ENCODE data around the gene PCSK5. TPM values are rescaled to one million over a fixed set of nuclear protein-coding genes. Genes with fewer than 3 reads are reported as not detected.

The PCSK5 gene
- total RNA-seq, 4 donors from 2014 or later = 9.6 to 41.8 (median 15.1) TPM

GRCh38 chr9:76394960-76395252, 504.4 kb downstream of the PCSK5 start:
- Histone ChIP-seq H3K9me3 (no peaks in the 10 kb centered on the region), H3K4me3 (replicated peaks in 1 of 3) (peak overlapping the region; percentile 68 to 83 (median 75)), H3K27ac (peak overlapping the region; percentile 89 to 96 (median 92)), H3K27me3 (no peaks in the 10 kb centered on the region), H3K4me1 (peaks cover 3 to 5% of the 10 kb centered on the region in 2 donors), H3K36me3 (no peaks in the 10 kb centered on the region)
- DNase-seq = peak; percentile 45 to 56
- TF ChIP-seq CTCF (IDR thresholded peaks at IDR 0.05) (peak in 1 of 6 experiments; percentile 8), POLR2A (IDR thresholded peaks at IDR 0.05) (no peak)
- intact Hi-C loops (cut with DNase I) = no loop called here
- WGBS, 2 donors = 1 to 2% methylated on average over 11 of the region's 11 CpGs

- WGBS, 2 donors = 84 to 88% methylated on average over 10 of the region's 10 CpGs
- DNase-seq = no peak
Measured at GRCh38 chr9:76395381-76395780, 504.9 kb downstream of the PCSK5 start.

GRCh38 chr9:76396144-76396543, 505.7 kb downstream of the PCSK5 start:
- intact Hi-C loops (cut with DNase I) = no loop called here
- WGBS, 2 donors = 90% methylated on average over 6 of the region's 6 CpGs
- Histone ChIP-seq H3K9me3 (no peaks in the 10 kb centered on the region), H3K27ac (no peak overlapping the region), H3K36me3 (no peaks in the 10 kb centered on the region), H3K27me3 (no peaks in the 10 kb centered on the region), H3K4me3 (replicated peaks in 1 of 3) (no peak overlapping the region), H3K4me1 (peaks cover 3 to 5% of the 10 kb centered on the region in 2 donors)
- DNase-seq = no peak
- TF ChIP-seq POLR2A (IDR thresholded peaks at IDR 0.05) (no peak), CTCF (IDR thresholded peaks at IDR 0.05) (no peak)

More at GRCh38 chr9:76395381-76395780, 504.9 kb downstream of the PCSK5 start:
- Histone ChIP-seq H3K4me1 (peaks cover 3 to 5% of the 10 kb centered on the region in 2 donors), H3K9me3 (no peaks in the 10 kb centered on the region), H3K27ac (peak overlapping the region; percentile 89 to 96 (median 92)), H3K4me3 (replicated peaks in 1 of 3) (no peak overlapping the region), H3K36me3 (no peaks in the 10 kb centered on the region), H3K27me3 (no peaks in the 10 kb centered on the region)
- no peak for TF ChIP-seq POLR2A (IDR thresholded peaks at IDR 0.05)
- no peak for TF ChIP-seq CTCF (IDR thresholded peaks at IDR 0.05)
- intact Hi-C loops (cut with DNase I) = no loop called here

GRCh38 chr9:76396597-76396996, 506.1 kb downstream of the PCSK5 start:
- WGBS, 2 donors = 93 to 99% methylated on average over 12 of the region's 13 CpGs

GRCh38 chr9:76399856-76400255, 509.4 kb downstream of the PCSK5 start:
- WGBS, 2 donors = 64 to 69% methylated on average over 1 of the region's 1 CpG

More at GRCh38 chr9:76396597-76396996, 506.1 kb downstream of the PCSK5 start:
- TF ChIP-seq CTCF (IDR thresholded peaks at IDR 0.05) = no peak
- no peak for TF ChIP-seq POLR2A (IDR thresholded peaks at IDR 0.05)
- H3K27ac ChIP-seq = no peak overlapping the region
- peaks cover 3 to 5% of the 10 kb centered on the region in 2 donors for H3K4me1 ChIP-seq
- intact Hi-C loops (cut with DNase I) = no loop called here
- no peaks in the 10 kb centered on the region for H3K9me3 ChIP-seq
- no peak for DNase-seq
- H3K4me3 ChIP-seq (replicated peaks in 1 of 3) = no peak overlapping the region
- H3K36me3 ChIP-seq = no peaks in the 10 kb centered on the region
- no peaks in the 10 kb centered on the region for H3K27me3 ChIP-seq

More at GRCh38 chr9:76399856-76400255, 509.4 kb downstream of the PCSK5 start:
- intact Hi-C loops (cut with DNase I) = no loop called here
- no peak overlapping the region for H3K4me3 ChIP-seq (replicated peaks in 1 of 3)
- H3K27me3 ChIP-seq = no peaks in the 10 kb centered on the region
- DNase-seq = no peak
- peaks cover 3 to 12% of the 10 kb centered on the region in 2 donors for H3K4me1 ChIP-seq
- TF ChIP-seq POLR2A (IDR thresholded peaks at IDR 0.05) (no peak), CTCF (IDR thresholded peaks at IDR 0.05) (no peak)
- no peaks in the 10 kb centered on the region for H3K9me3 ChIP-seq
- no peaks in the 10 kb centered on the region for H3K36me3 ChIP-seq
- no peak overlapping the region for H3K27ac ChIP-seq
